Progenitor cell of endocrine pancreas (in vitro differentiated cells): ENCODE results near the gene MYO1E. TPM values are rescaled to one million over a fixed set of nuclear protein-coding genes. Genes with fewer than 3 reads are reported as not detected.

Experiments used
- DNase-seq: peaks from one replicate; pipeline ENCODE4 v3.0.0; 2021; ENCODE audit warnings: low spot score; ENCODE audit not compliant: unreplicated experiment
- H3K27ac Mint-ChIP-seq: 2 replicates; pipeline ENCODE4 v1.8.0; 2021; ENCODE audit warnings: mild to moderate bottlenecking, moderate library complexity, mixed read lengths
- H3K27me3 Mint-ChIP-seq: 2 replicates; pipeline ENCODE4 v1.8.0; 2021; ENCODE audit warnings: mixed read lengths
- H3K36me3 Mint-ChIP-seq: 2 replicates; pipeline ENCODE4 v1.8.0; 2022; ENCODE audit warnings: mixed read lengths; ENCODE audit not compliant: insufficient read depth
- H3K4me1 Mint-ChIP-seq: 2 replicates; pipeline ENCODE4 v1.8.0; 2021; ENCODE audit warnings: low read depth, mixed read lengths
- H3K4me3 Mint-ChIP-seq: 2 replicates; pipeline ENCODE4 v1.8.0; 2021; ENCODE audit warnings: low read depth, mild to moderate bottlenecking, moderate library complexity, mixed read lengths
- H3K9me3 Mint-ChIP-seq: 2 replicates; pipeline ENCODE4 v1.8.0; 2021; ENCODE audit warnings: low read depth, mixed read lengths
- CTCF ChIP-seq: fragments of 200-600 bp; sonication (generic); IDR thresholded peaks from one replicate; pipeline ENCODE4 v1.5.0; 2021; ENCODE audit warnings: antibody characterized with exemption, mild to moderate bottlenecking; ENCODE audit not compliant: unreplicated experiment
- total RNA-seq: library from RNA; stranded (reverse); gene quantifications from 2 replicates; pipeline ENCODE4 v1.2.1, GENCODE V29; 2021

MYO1E gene
- total RNA-seq, 1 donor from 2014 or later, result 40.4 TPM

- Mint-ChIP-seq H3K36me3 (peaks cover 14% of the 10 kb centered on the region), H3K9me3 (no peaks in the 10 kb centered on the region), H3K4me3 (no peak overlapping the region), H3K27ac (no peak overlapping the region), H3K4me1 (no peaks in the 10 kb centered on the region), H3K27me3 (no peaks in the 10 kb centered on the region)
- TF ChIP-seq CTCF, result no peak
- DNase-seq, result no peak
Observed at GRCh38 chr15:59203657-59204056, 169.0 kb downstream of the MYO1E start.

- peaks cover 14% of the 10 kb centered on the region for H3K36me3 Mint-ChIP-seq
- H3K4me1 Mint-ChIP-seq, result no peaks in the 10 kb centered on the region
- DNase-seq, result no peak
- no peak for TF ChIP-seq CTCF
- no peaks in the 10 kb centered on the region for H3K27me3 Mint-ChIP-seq
- no peak overlapping the region for H3K4me3 Mint-ChIP-seq
- H3K27ac Mint-ChIP-seq, result no peak overlapping the region
- no peaks in the 10 kb centered on the region for H3K9me3 Mint-ChIP-seq
Observed at GRCh38 chr15:59203008-59203407, 169.7 kb downstream of the MYO1E start.

- peaks cover 2% of the 10 kb centered on the region for H3K36me3 Mint-ChIP-seq
- no peak for DNase-seq
- H3K27ac Mint-ChIP-seq, result no peak overlapping the region
- no peak overlapping the region for H3K4me3 Mint-ChIP-seq
- no peaks in the 10 kb centered on the region for H3K4me1 Mint-ChIP-seq
- TF ChIP-seq CTCF, result no peak
- H3K27me3 Mint-ChIP-seq, result no peaks in the 10 kb centered on the region
- H3K9me3 Mint-ChIP-seq, result no peaks in the 10 kb centered on the region
Observed at GRCh38 chr15:59200560-59200959, 172.1 kb downstream of the MYO1E start.

- TF ChIP-seq CTCF, result no peak
- Mint-ChIP-seq H3K36me3 (peaks cover 3% of the 10 kb centered on the region), H3K4me1 (no peaks in the 10 kb centered on the region), H3K27me3 (no peaks in the 10 kb centered on the region), H3K9me3 (no peaks in the 10 kb centered on the region), H3K27ac (no peak overlapping the region), H3K4me3 (no peak overlapping the region)
- no peak for DNase-seq
Observed at GRCh38 chr15:59199626-59200465, 172.8 kb downstream of the MYO1E start.

- no peak for TF ChIP-seq CTCF
- no peaks in the 10 kb centered on the region for H3K4me1 Mint-ChIP-seq
- H3K27ac Mint-ChIP-seq, result no peak overlapping the region
- no peak for DNase-seq
- H3K27me3 Mint-ChIP-seq, result no peaks in the 10 kb centered on the region
- no peak overlapping the region for H3K4me3 Mint-ChIP-seq
- peaks cover 3% of the 10 kb centered on the region for H3K36me3 Mint-ChIP-seq
- H3K9me3 Mint-ChIP-seq, result no peaks in the 10 kb centered on the region
Observed at GRCh38 chr15:59197454-59197853, 175.2 kb downstream of the MYO1E start.
